BLaER1 treated with 17β-estradiol and CSF1 and Interleukin-3, amounts not matched to agents 10 nM and 100 nM (cell line): ENCODE data around the gene PRC1.

Source experiments
- H3K27ac ChIP-seq, 11 experiments: shearing (Covaris generic); formaldehyde crosslinking; 2 replicates each; pipeline ENCODE4 v1.8.1; 2022
- H3K27me3 ChIP-seq, 11 experiments: shearing (Covaris generic); formaldehyde crosslinking; 2 replicates each; pipeline ENCODE4 v1.8.1; 2022
- H3K36me3 ChIP-seq, 11 experiments: shearing (Covaris generic); formaldehyde crosslinking; 2 replicates each; pipeline ENCODE4 v1.8.1; 2022
- H3K4me1 ChIP-seq, 10 experiments: shearing (Covaris generic); formaldehyde crosslinking; 2 replicates each; pipeline ENCODE4 v1.8.1; 2022
- H3K4me2 ChIP-seq, 11 experiments: shearing (Covaris generic); formaldehyde crosslinking; 2 replicates each; pipeline ENCODE4 v1.8.1; 2022
- H3K4me3 ChIP-seq, 10 experiments: shearing (Covaris generic); formaldehyde crosslinking; 2 replicates each; pipeline ENCODE4 v1.8.1; 2022
- H3K9ac ChIP-seq, 11 experiments: shearing (Covaris generic); formaldehyde crosslinking; 2 replicates each; pipeline ENCODE4 v1.8.1; 2022
- H3K9me3 ChIP-seq, 11 experiments: shearing (Covaris generic); formaldehyde crosslinking; replicated peaks in 1 of 11; 2 replicates each; pipeline ENCODE4 v1.8.1; 2022
- H4K20me1 ChIP-seq, 11 experiments: shearing (Covaris generic); formaldehyde crosslinking; 2 replicates each; pipeline ENCODE4 v1.8.1; 2022
- Cebpa-rat ChIP-seq, 11 experiments: shearing (Covaris generic); IDR thresholded peaks; 2 replicates each; pipeline ENCODE4 v1.8.1; 2022

Gene PRC1

DNA sequence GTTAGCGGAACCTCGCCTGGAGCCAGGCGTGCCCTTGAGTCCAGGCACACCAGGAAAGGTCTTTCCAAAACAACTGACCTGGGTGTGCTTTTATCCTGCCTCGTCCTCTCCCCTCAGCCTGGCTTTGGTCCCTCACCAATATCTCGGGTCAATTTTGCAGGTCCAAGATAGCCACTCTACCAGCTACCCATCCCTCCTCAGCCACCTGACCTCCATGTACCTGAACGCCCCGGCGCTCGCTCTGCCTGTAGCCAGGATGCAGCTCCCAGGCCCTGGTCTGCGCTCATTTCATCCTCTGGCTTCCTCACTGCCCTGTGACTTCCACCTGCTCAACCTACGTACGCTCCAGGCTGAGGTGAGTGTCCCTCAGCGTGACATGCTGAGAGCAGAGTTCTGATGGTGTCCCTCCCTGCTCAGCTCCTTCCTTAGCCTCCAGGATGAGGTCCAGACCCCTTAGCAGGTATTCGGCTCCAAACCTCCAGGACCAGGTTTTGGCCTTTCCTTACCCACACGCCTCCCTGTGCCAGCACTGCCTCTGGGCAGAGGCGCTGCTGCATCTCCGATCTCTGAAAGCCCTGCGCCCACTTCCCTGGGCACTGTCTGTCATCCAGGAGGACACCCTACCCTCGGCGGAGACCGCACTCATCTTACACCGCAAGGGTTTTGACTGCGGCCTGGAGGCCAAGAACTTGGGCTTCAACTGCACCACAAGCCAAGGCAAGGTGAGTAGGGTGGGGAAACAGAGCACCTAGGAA, 76.1 kb downstream of the PRC1 start:
- Histone ChIP-seq H3K4me1 (peaks cover 22 to 35% (median 29%) of the 10 kb centered on the region in 10 experiments), H3K36me3 (peaks cover 79 to 99% (median 92%) of the 10 kb centered on the region in 11 experiments), H4K20me1 (peaks cover 0 to 12% (median 0%) of the 10 kb centered on the region in 11 experiments; a peak in 2 of 22 replicates), H3K27ac (no peak overlapping the region), H3K4me3 (no peak overlapping the region), H3K27me3 (no peaks in the 10 kb centered on the region), H3K4me2 (no peak overlapping the region), H3K9me3 (no peaks in the 10 kb centered on the region), H3K9ac (no peak overlapping the region; a peak in 1 of 22 replicates)
- no peak for TF ChIP-seq Cebpa-rat (IDR thresholded peaks at IDR 0.05)

DNA sequence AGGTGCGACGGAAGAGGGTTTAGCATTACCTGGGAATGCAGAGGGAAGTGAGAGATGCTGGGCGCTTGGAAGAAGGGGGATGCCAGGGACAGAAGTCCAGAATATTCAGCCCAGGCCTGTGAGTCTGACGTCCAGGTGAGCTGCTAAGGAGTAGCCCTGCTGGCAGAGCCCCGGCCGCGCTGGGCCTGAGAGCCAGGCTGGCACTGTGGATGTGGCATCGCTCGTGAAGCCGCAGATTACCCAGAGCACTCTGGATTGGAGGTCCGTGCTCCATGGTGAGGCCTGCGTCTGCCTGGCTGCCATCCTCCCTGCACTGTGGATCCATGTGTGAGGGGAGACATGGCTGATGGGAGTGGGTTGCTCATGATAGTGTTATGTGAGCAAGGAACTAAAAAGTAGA, 76.8 kb downstream of the PRC1 start:
- no peak overlapping the region for H3K4me3 ChIP-seq
- H3K9me3 ChIP-seq, result no peaks in the 10 kb centered on the region
- TF ChIP-seq Cebpa-rat (IDR thresholded peaks at IDR 0.05), result no peak
- no peak overlapping the region for H3K9ac ChIP-seq
- H3K27ac ChIP-seq, result no peak overlapping the region
- peaks cover 0 to 12% (median 0%) of the 10 kb centered on the region in 11 experiments; a peak in 2 of 22 replicates for H4K20me1 ChIP-seq
- H3K4me2 ChIP-seq, result no peak overlapping the region
- peaks cover 22 to 38% (median 29%) of the 10 kb centered on the region in 10 experiments for H3K4me1 ChIP-seq
- no peaks in the 10 kb centered on the region for H3K27me3 ChIP-seq
- H3K36me3 ChIP-seq, result peaks cover 85 to 100% (median 95%) of the 10 kb centered on the region in 11 experiments

DNA sequence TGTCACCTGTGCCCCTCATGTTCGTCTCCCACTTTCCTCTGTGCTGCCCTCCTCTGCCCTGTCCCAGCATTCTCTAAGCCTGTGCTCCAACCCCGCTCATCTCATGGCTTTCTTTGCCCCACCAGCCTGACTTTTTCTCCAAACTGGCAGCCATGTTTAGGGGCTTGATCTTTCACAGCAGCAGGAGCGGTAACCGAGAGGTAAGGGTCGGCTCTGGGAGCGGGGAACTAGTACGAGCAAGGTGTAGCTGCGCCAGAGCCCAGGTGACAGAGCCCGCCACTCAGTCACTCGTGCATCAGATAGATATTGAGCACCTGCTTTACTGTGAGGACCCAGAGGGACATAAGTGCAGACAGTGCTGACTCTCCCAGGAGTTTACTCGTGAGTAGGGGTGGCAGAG, 77.9 kb downstream of the PRC1 start:
- H3K9ac ChIP-seq, result peak overlapping the region in 10 of 11 experiments; percentile 27 to 61 (median 48); a peak in 12 of 22 replicates
- no peak overlapping the region for H3K4me3 ChIP-seq
- peaks cover 89 to 100% (median 98%) of the 10 kb centered on the region in 11 experiments for H3K36me3 ChIP-seq
- peak overlapping the region; percentile 42 to 77 (median 64); a peak in 19 of 22 replicates for H3K27ac ChIP-seq
- TF ChIP-seq Cebpa-rat (IDR thresholded peaks at IDR 0.05), result no peak
- H4K20me1 ChIP-seq, result peaks cover 0 to 12% (median 0%) of the 10 kb centered on the region in 11 experiments; a peak in 3 of 22 replicates
- H3K9me3 ChIP-seq, result no peaks in the 10 kb centered on the region
- H3K4me2 ChIP-seq, result peak overlapping the region in 10 of 11 experiments; percentile 52 to 72 (median 58); a peak in 17 of 22 replicates
- H3K4me1 ChIP-seq, result peaks cover 22 to 38% (median 29%) of the 10 kb centered on the region in 10 experiments
- H3K27me3 ChIP-seq, result no peaks in the 10 kb centered on the region
